ENCODE results near the gene ARHGEF4.

The ARHGEF4 gene

GRCh38 chr2:130834931-130835765 is 1.6 kb upstream of the ARHGEF4 start:
- Mint-ChIP-seq H3K4me1 (ENCODE audit: low read depth) (no peaks in the 10 kb centered on the region), H3K27ac (no peak overlapping the region), H3K4me3 (no peak overlapping the region), H3K9me3 (no peaks in the 10 kb centered on the region), H3K36me3 (ENCODE audit: low read depth) (no peaks in the 10 kb centered on the region), H3K27me3 (peaks cover 49% of the 10 kb centered on the region)
- intact Hi-C loops (cut with micrococcal nuclease) = no loop called here

DNA sequence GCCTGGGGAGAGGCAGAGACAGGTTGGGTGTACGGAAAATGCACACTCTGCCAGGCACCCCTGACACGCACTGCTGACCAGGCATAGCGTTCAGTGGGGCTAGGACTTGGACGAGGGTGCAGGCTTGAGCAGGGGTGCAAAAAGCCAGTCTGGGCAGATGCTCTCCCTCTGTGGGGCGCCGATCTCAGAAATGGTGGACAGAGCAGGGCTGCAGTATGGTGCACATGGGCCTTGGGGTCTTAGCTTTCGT is 1.0 kb upstream of the ARHGEF4 start:
- H3K4me3 Mint-ChIP-seq = no peak overlapping the region
- intact Hi-C loops (cut with micrococcal nuclease) = no loop called here

DNA sequence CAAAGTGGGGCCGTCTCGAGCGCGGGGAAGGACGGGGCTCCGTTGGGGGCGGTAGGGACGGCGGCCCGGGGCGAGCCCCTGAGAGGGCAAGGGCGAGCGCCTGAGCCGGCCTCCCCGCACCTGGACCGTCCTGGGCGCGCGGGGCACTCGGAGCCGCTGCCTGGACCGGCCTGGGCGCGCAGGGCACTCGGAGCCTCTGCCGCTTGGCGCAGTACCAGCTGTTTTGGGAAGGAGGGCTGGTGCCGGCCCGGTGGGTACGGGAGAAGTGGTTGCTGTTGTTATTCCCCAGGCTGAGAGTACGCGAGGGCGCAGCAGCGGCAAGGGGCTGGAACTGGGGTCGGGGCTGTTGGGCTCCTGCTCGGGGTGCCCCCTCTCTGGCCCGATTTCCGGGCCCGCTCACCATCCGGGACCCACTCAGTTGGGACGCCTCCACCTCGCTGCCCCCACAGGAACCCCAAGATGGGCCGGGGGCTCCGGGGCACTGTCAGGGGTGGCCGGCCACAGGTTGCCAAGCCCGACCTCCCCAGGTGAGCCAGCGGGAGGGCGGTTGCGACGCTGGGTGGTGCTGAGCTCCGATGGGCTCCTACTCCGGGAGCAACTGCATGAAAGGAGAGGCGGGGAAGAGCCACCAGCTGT is 579 bp downstream of the ARHGEF4 start:
- Mint-ChIP-seq H3K4me1 (ENCODE audit: low read depth) (no peaks in the 10 kb centered on the region), H3K27ac (no peak overlapping the region), H3K9me3 (no peaks in the 10 kb centered on the region), H3K36me3 (ENCODE audit: low read depth) (no peaks in the 10 kb centered on the region), H3K27me3 (peaks cover 48% of the 10 kb centered on the region), H3K4me3 (no peak overlapping the region)
- intact Hi-C loops (cut with micrococcal nuclease) = no loop called here

More for the DNA sequence above, 1.0 kb upstream of the ARHGEF4 start:
- Mint-ChIP-seq H3K36me3 (ENCODE audit: low read depth) (no peaks in the 10 kb centered on the region), H3K27ac (no peak overlapping the region), H3K27me3 (peaks cover 48% of the 10 kb centered on the region), H3K9me3 (no peaks in the 10 kb centered on the region), H3K4me1 (ENCODE audit: low read depth) (no peaks in the 10 kb centered on the region)

DNA sequence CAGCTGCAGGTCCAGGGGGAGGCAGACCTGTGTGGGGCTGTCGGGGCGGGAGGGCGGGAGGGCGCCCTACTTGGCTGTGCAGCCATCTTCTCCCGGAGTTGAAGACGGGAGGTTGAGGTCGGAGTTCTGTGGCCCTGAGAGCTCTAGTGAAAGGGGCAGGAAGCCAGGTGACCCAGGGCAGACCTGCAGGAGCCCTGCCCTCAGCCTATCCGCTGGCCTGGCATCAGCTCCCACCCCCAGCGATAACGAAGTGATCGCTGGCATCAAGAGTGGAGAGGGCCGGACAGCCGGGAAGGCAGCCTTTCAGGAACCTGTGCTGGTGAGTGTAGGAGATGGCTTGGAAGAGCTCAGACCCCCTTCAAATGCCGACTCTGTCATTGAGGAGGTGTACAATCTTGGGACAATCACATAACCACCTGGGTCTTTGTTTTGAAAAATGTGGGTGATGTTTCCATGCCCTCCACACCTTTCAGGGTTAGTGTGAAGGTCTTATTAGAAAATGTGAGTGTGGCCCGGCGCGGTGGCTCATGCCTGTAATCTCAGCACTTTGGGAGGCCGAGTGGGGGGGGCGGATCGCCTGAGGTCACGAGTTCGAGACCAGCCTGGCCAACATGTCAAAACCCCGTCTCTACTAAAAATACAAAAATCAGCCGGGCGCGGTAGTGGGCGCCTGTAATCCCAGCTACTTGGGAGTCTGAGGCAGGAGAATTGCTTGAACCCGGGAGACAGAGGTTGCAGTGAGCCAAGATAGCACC is 1.3 kb downstream of the ARHGEF4 start:
- no peaks in the 10 kb centered on the region for H3K9me3 Mint-ChIP-seq
- H3K4me1 Mint-ChIP-seq (ENCODE audit: low read depth) = no peaks in the 10 kb centered on the region
- no peaks in the 10 kb centered on the region for H3K36me3 Mint-ChIP-seq (ENCODE audit: low read depth)
- intact Hi-C loops (cut with micrococcal nuclease) = no loop called here
- no peak overlapping the region for H3K27ac Mint-ChIP-seq
- H3K27me3 Mint-ChIP-seq = peaks cover 48% of the 10 kb centered on the region
- no peak overlapping the region for H3K4me3 Mint-ChIP-seq

- Mint-ChIP-seq H3K27ac (no peak overlapping the region), H3K4me3 (no peak overlapping the region), H3K4me1 (ENCODE audit: low read depth) (no peaks in the 10 kb centered on the region), H3K36me3 (ENCODE audit: low read depth) (no peaks in the 10 kb centered on the region), H3K27me3 (peaks cover 46% of the 10 kb centered on the region), H3K9me3 (no peaks in the 10 kb centered on the region)
- intact Hi-C loops (cut with micrococcal nuclease) = no loop called here
These were observed 2.5 kb downstream of the ARHGEF4 start for GRCh38 chr2:130839011-130839780.

DNA sequence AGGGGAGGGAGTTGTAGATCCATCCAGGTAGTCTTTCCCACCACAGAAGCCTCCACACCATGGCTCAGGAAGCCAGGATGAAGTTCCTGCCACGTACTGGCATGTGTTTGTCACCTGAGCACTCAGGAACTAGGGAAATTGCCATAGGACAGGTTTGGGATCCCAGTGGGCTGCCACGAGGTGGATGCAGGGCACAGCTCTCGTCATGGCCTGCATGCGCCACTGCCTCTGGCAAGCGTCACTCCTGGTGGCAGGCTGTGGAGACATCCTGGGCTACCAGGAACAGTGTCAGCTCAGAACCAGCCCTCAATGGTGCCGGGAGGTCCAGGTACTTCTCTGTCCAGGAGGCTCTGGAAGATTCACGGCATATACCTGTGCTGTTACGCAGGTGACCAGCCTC is 3.8 kb downstream of the ARHGEF4 start:
- Mint-ChIP-seq H3K27ac (no peak overlapping the region), H3K36me3 (ENCODE audit: low read depth) (no peaks in the 10 kb centered on the region), H3K27me3 (peaks cover 37% of the 10 kb centered on the region), H3K9me3 (no peaks in the 10 kb centered on the region), H3K4me3 (no peak overlapping the region), H3K4me1 (ENCODE audit: low read depth) (no peaks in the 10 kb centered on the region)
- intact Hi-C loops (cut with micrococcal nuclease) = no loop called here

DNA sequence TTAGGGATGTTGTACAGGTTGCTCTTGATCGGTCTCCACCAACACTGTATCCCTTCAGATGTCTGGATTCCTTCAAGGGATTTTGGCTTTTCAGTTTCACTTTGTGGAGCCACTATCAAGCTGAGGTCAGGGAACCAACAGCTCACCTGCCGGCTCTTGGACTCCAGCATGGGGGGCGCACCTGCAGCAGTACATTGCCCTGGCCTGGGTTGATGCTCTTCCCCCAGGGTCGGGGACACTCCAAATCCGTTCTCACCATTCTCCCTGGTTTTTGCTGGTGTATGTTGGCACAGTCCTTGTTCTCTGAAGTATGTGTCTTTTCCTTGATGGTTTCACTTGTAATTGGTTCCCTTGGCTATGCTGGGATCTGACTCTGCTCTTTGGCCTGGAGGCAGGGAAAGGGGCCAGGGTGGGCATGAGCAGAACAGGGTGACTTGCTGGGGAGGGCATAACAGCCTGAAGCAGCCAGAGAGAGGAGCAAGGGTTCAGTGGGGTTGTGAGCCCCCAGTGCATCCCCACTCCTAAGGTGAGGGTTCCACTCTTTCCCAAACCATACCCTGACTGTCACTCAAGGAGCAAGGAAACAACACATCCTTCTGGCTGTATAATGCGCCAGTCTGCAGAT is 5.1 kb downstream of the ARHGEF4 start:
- Mint-ChIP-seq H3K36me3 (ENCODE audit: low read depth) (no peaks in the 10 kb centered on the region), H3K27ac (no peak overlapping the region), H3K27me3 (peaks cover 25% of the 10 kb centered on the region), H3K4me3 (no peak overlapping the region), H3K4me1 (ENCODE audit: low read depth) (no peaks in the 10 kb centered on the region), H3K9me3 (no peaks in the 10 kb centered on the region)
- intact Hi-C loops (cut with micrococcal nuclease) = no loop called here

DNA sequence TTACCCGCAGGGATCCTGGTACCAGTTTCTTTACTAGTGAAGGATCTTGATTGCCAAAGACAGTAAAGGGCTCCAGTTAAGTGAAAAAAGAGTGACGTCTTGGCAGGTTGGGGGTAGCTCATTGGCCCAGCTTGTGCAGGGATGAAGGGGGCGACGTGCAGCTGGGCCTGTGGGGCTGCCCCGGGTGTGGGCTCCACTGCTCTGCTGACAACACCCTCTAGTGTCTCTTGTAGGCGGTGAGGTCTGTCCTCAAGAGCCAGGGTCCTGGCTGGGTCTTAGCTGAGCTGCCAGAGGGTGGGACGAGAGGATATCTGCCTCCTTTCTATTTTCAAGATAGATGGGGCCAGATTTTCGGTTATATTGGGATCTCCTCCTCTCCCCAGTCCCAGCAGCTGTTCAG is 6.1 kb downstream of the ARHGEF4 start:
- Mint-ChIP-seq H3K4me3 (no peak overlapping the region), H3K27me3 (peaks cover 18% of the 10 kb centered on the region), H3K36me3 (ENCODE audit: low read depth) (no peaks in the 10 kb centered on the region), H3K27ac (no peak overlapping the region), H3K9me3 (no peaks in the 10 kb centered on the region), H3K4me1 (ENCODE audit: low read depth) (no peaks in the 10 kb centered on the region)
- intact Hi-C loops (cut with micrococcal nuclease) = no loop called here

DNA sequence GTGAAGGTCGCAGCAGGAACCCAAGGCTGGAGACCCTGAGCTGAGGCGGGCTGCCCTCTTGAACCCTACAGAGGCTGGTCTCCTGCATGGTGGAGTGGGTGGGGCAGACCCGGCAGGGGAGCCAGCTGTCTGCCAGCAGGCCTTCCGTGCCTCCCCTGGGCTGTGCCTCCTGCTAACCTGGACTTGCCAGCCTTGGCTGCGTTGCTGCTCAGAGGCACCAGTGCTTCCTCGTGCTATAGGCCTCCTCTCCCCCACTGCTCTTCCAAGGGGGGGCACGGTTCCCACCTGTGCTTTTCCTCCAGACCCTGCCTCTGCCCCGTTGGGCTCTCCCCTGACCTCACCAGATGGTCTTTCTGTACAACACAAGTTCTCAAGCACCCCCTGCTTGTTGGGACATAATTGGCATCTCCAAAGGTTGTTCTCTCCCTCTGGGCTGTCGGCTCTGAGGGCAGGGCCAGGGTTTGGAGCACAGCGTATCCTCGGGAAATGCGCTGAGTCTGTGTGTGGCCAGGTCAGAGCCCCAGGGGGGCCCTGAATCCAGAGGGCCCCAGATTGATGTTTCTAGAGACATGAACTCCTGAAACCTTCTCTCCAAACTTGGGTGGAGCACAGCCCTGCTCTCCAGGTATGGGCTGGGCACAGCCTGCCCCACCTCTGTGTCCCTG is 6.7 kb downstream of the ARHGEF4 start:
- Mint-ChIP-seq H3K9me3 (no peaks in the 10 kb centered on the region), H3K4me1 (ENCODE audit: low read depth) (no peaks in the 10 kb centered on the region), H3K36me3 (ENCODE audit: low read depth) (no peaks in the 10 kb centered on the region), H3K27ac (no peak overlapping the region), H3K27me3 (peaks cover 11% of the 10 kb centered on the region), H3K4me3 (no peak overlapping the region)
- intact Hi-C loops (cut with micrococcal nuclease) = no loop called here

GRCh38 chr2:130844161-130844560 is 7.4 kb downstream of the ARHGEF4 start:
- Mint-ChIP-seq H3K9me3 (no peaks in the 10 kb centered on the region), H3K36me3 (ENCODE audit: low read depth) (no peaks in the 10 kb centered on the region), H3K27ac (no peak overlapping the region), H3K27me3 (peaks cover 5% of the 10 kb centered on the region), H3K4me1 (ENCODE audit: low read depth) (no peaks in the 10 kb centered on the region), H3K4me3 (no peak overlapping the region)
- intact Hi-C loops (cut with micrococcal nuclease) = no loop called here

- H3K27ac Mint-ChIP-seq = no peak overlapping the region
- intact Hi-C loops (cut with micrococcal nuclease) = no loop called here
- no peak overlapping the region for H3K4me3 Mint-ChIP-seq
- H3K36me3 Mint-ChIP-seq (ENCODE audit: low read depth) = no peaks in the 10 kb centered on the region
- no peaks in the 10 kb centered on the region for H3K9me3 Mint-ChIP-seq
- H3K4me1 Mint-ChIP-seq (ENCODE audit: low read depth) = no peaks in the 10 kb centered on the region
- no peaks in the 10 kb centered on the region for H3K27me3 Mint-ChIP-seq
These were observed 8.9 kb downstream of the ARHGEF4 start for GRCh38 chr2:130845505-130846085.

- H3K36me3 Mint-ChIP-seq (ENCODE audit: low read depth) = no peaks in the 10 kb centered on the region
- no peaks in the 10 kb centered on the region for H3K4me1 Mint-ChIP-seq (ENCODE audit: low read depth)
- H3K27me3 Mint-ChIP-seq = no peaks in the 10 kb centered on the region
- H3K9me3 Mint-ChIP-seq = no peaks in the 10 kb centered on the region
- H3K27ac Mint-ChIP-seq = no peak overlapping the region
- H3K4me3 Mint-ChIP-seq = no peak overlapping the region
- intact Hi-C loops (cut with micrococcal nuclease) = no loop called here
These were observed 9.5 kb downstream of the ARHGEF4 start for GRCh38 chr2:130846233-130846632.

Data from dendritic cell treated with granulocyte-macrophage colony-stimulating factor and Interleukin-4, amounts not matched to agents 40 ng/mL and 50 ng/mL, for 4 days (primary cell).